ENCODE data around the gene CDYL. TPM values are rescaled to one million over a fixed set of nuclear protein-coding genes. Genes with fewer than 3 reads are reported as not detected.

The CDYL gene
- total RNA-seq, 1 donor from 2014 or later, result 28.2 TPM

GRCh38 chr6:4932228-4932903 is 156.2 kb downstream of the CDYL start:
- no peak for DNase-seq (ENCODE audit: low spot score)

- DNase-seq (ENCODE audit: low spot score), result no peak
Observed at GRCh38 chr6:4935486-4935885, 159.3 kb downstream of the CDYL start.

DNA sequence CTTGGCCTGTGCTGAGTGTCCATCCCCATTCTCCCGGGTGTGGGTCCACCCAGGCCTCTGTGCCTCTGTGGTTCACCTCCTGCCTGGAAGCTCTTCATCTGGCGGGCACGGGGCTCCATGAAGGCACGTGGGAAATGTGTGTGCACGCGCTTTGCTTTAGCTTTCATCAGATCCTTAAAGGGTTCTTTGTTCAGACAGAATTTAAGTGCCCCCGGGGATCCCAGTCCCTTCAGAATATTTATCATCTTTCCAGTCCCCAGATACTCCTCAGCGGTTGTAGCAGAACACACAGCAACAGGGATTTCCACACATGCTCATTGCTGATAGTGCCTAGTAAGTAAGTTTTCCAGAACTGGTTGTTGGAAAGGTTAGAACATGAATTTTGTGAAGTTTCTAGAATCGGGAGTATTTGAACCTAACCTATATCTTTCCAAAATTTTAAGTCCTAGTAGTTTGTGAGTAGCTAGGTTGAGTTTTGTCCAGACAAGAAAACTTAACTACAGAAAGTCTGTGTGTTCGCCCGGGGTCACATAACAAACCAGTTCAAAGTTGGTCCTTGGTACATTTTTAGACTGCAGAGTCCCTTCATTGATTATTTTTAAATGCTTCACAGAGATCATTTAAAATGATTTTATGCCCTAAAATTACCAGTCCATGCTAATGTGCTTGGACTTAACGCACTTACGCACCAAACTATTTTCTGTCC is 159.9 kb downstream of the CDYL start:
- no peak for DNase-seq (ENCODE audit: low spot score)

DNA sequence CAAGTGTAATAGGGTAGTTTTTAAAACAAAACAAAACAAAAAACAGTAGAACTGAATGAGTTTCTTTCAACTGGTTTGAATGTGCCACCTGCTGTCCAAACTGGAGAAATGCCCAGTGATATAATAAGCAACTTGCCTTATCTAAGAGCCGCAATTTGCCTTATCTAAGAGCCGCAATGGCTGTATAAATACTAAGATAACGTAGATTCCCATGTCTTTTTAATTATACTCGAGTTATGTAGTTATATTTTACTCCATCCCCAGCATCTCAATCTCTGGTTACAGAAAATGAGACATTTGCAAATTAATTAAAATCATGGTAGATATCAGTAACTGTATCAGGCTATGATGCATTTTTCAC is 160.5 kb downstream of the CDYL start:
- DNase-seq (ENCODE audit: low spot score), result peak; percentile 61

- DNase-seq (ENCODE audit: low spot score), result no peak
Observed at GRCh38 chr6:4937414-4937813, 161.2 kb downstream of the CDYL start.

GRCh38 chr6:4939241-4939640 is 163.0 kb downstream of the CDYL start:
- DNase-seq (ENCODE audit: low spot score), result no peak

DNA sequence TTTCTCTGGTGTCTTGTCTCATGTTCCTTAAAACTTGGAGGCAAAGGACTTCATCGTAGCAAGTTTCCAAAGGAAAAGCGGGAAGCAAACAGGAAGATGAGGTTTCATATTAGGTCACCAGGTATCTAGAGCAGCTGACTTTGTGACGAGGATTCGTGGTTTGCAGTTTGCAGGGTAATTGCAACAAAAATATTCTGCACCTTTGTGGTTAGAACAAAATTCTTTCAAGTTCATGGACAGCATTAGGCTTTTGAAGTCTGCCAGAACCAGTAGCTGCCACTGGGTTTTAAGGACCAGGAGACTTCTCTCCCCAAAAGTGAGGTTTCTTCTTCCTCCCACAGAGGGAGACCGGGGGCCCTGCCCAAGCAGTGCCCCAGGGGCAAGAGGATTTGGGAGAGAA is 164.2 kb downstream of the CDYL start:
- DNase-seq (ENCODE audit: low spot score), result no peak

GRCh38 chr6:4941782-4942672 is 165.8 kb downstream of the CDYL start:
- peak; percentile 91 for DNase-seq (ENCODE audit: low spot score)

GRCh38 chr6:4942673-4943009 is 166.4 kb downstream of the CDYL start:
- no peak for DNase-seq (ENCODE audit: low spot score)

DNA sequence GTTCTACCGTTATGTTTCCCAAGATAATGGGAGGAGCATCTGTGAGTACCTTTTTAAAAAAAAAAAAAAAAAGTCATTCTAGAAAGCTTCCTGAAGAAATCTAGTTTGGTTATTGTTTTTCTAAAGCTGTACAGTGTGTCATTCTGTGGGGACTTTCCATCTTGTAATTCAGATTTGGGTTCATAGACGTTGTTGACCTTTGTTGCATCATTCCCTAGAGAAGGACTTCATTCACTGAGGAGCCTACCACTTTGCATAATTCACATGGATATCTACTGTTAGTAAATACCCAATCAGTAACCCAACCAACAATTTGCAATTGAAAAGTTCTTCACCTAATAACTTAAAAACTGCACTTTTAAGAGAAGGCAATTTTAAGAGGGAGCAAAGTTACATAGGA is 167.5 kb downstream of the CDYL start:
- DNase-seq (ENCODE audit: low spot score), result no peak

DNA sequence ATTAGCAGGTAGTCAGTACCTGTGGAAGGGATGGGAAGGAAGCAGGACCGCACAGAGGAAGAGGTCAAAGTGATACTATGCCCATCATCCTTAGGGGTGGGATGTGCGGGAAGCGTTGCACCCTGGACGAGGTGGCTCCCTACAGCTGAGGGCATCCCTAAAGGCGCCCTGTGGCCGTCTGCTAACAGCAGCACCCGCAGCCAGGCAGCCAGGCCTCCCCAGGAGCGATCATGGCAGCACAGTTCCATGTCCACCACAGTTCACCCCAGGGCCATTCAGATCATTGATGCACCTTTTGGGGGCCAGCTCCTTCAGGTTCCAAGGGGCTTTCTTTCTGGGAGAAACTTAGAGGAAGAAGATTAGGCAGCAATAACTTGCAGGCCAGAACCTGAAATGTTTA is 168.1 kb downstream of the CDYL start:
- DNase-seq (ENCODE audit: low spot score), result no peak

DNA sequence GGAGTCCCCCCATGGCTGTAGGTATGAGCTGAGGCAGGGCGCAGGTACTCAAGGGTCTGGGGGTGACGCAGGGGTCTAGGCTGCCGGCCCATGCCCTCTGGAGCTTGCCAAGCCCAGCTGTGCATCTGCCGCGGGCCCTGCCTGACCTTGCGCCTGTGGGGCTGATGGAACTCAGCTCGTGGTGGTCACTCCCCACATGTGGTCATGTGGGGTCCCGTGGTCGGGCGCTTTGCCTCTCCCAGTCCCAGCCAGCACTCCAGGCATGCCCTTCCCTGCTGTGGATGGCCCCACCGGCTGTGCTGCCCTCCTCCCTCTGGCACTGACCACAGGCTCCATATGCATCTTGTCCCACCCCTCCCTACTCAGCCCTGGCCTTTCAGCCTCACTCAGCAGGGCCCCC is 170.3 kb downstream of the CDYL start:
- no peak for DNase-seq (ENCODE audit: low spot score)

DNA sequence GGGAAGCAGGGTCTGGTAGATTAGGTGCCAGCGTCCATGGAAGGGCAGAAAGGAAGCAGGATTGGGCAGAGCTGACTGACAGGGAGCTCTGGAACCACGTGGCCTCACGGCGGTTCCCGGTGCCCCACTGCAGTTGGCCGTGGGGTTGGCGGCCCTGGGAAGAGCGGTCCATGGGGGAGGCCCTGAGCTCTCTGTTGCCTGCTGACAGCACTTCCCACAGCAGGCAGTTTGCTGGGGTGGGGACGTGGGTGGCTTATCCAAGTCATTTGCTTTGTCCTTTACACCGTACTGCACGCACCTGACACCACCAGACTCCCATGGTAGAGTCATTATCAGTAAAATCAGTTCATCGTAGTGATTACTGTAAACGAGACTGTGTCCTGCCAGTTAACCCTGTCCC is 171.5 kb downstream of the CDYL start:
- no peak for DNase-seq (ENCODE audit: low spot score)

DNA sequence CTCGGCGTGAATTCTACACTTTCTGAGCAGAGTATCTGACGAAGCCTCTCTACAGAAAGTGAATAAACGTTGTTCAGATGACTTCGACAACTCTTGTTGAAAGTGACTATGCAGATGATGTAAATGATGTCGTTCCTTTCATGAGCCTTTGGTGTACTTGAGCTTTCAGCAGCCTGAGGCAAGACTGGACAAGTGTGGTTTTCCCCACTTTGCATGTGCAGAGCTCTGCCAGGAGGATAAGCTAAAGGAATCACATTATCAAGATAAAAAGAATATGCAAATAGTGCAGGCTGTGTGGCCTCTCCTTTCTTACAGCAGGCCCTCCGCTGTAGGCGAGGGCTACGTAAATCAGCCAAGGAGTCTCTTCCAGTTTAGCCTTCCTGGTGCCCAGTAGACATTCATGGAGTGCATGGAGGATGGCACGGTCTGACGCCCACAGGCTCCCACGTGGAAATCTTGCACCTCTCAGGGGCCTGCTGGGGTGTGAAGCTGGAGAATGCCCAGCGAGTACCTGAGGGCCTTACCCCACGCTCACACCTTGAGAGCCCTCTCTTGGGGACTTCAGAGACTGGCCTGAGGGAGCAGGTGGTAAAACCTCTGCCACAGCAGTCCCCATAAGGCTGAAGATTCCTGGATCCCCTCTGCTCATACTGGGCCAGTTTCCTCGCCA is 172.7 kb downstream of the CDYL start:
- no peak for DNase-seq (ENCODE audit: low spot score)

GRCh38 chr6:4950076-4950475 is 173.9 kb downstream of the CDYL start:
- DNase-seq (ENCODE audit: low spot score), result no peak

GRCh38 chr6:4950836-4951533 is 174.8 kb downstream of the CDYL start:
- no peak for DNase-seq (ENCODE audit: low spot score)

GRCh38 chr6:4953440-4953839 is 177.2 kb downstream of the CDYL start:
- no peak for DNase-seq (ENCODE audit: low spot score)

- DNase-seq (ENCODE audit: low spot score), result no peak
Observed at GRCh38 chr6:4956625-4957024, 180.4 kb downstream of the CDYL start.

DNA sequence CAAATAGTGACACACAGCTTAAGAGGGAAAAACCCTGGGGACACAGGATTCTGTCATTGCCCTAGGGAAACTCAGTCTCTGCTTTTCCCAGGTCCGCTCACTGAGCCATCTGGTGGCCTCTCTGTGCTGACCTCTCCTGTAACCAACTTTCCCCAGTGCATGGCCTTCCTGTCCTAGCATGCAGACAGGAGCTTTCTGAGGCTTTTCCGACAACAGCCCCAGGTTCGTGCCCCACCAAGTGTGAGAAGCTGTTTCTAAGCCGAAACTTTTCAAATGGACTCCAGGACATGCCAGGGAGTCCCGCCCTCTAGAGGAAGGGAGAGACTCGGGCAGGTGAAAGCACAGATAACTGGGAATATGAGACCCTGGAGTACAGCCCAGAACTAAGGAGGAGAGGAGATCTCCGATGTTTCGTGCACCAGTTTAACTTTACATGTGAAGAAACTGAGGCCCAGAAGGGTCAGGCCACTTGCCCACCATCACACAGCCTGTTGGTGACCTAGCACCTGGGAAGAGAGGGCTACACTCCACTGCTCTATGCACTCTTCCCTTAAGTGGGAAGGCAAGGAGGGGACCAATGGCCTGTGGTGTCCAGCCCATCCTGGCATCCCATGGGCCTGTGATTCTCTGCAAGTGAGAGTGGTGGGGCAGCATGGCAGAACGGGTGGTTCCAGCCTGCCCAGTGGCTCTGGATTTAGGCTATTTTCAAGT is 181.5 kb downstream of the CDYL start:
- no peak for DNase-seq (ENCODE audit: low spot score)

DNA sequence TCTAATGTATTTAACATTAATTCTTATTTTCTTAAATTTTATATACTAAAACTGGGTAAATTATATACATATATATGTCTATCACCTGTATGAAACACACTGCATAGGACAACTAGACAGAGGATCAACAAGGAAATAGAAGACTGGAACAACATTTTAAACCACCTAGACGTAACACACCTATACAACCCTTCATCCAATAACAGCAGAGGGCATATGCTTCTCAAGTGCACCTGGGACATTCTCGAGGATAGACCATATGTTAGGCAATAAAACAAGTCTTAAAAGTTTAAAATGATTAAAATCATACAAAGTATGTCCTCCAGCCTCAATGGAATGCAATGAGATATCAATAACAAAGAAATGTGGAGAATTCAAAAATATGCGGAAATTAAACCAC is 182.4 kb downstream of the CDYL start:
- no peak for DNase-seq (ENCODE audit: low spot score)
